Upper lobe of left lung (tissue), 4 donors: ENCODE results near the gene XIRP2.

Experiments used
- EP300 ChIP-seq, 4 donors: sonication (generic); formaldehyde crosslinking; IDR thresholded peaks; one replicate each; pipeline ENCODE4 v1.5.1; 2017; ENCODE audit warnings: antibody characterized with exemption in 4 of 4, control low read depth in 2 of 4
- POLR2A ChIP-seq, 4 donors: fragments of 450-650 bp; IDR thresholded peaks; one replicate each; pipeline ENCODE4 v1.5.1; 2016 to 2017; ENCODE audit warnings: antibody characterized with exemption in 4 of 4, mild to moderate bottlenecking in 2 of 4
- POLR2AphosphoS5 ChIP-seq, 2 donors: sonication (generic); formaldehyde crosslinking; IDR thresholded peaks; one replicate each; pipeline ENCODE4 v1.5.1; 2017; ENCODE audit warnings: antibody characterized with exemption in 2 of 2
- TF ChIP-seq, protein P1 (sequence below), 6 experiments: fragments of 450-650 bp in 4 of 6; fragments of 200-600 bp in 2 of 6; sonication (generic) in 2 of 6; IDR thresholded peaks; one replicate each; pipeline ENCODE4 v1.5.1; 2016 to 2019; ENCODE audit warnings: antibody characterized with exemption in 6 of 6

DNA sequence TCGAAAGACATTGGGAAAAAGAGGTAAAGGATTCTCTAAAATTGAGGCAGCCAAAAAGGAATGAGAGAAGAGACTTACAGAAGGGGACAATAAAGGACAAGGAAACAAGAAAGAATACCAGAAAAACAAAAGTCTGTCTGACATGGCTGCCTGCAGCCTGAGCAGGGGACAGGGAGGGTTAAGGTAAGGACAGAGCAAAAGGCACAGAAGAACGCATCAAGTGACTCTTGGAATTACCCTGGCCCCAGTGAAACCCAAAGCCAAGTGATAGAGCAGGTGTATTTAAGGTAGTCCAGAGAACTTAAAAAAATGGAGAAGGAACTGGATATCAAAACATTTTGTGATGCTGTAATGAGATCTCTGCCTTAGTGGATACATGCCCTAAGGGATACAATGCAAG lies 47.1 kb upstream of the XIRP2 start:
- TF ChIP-seq, protein P1, sequence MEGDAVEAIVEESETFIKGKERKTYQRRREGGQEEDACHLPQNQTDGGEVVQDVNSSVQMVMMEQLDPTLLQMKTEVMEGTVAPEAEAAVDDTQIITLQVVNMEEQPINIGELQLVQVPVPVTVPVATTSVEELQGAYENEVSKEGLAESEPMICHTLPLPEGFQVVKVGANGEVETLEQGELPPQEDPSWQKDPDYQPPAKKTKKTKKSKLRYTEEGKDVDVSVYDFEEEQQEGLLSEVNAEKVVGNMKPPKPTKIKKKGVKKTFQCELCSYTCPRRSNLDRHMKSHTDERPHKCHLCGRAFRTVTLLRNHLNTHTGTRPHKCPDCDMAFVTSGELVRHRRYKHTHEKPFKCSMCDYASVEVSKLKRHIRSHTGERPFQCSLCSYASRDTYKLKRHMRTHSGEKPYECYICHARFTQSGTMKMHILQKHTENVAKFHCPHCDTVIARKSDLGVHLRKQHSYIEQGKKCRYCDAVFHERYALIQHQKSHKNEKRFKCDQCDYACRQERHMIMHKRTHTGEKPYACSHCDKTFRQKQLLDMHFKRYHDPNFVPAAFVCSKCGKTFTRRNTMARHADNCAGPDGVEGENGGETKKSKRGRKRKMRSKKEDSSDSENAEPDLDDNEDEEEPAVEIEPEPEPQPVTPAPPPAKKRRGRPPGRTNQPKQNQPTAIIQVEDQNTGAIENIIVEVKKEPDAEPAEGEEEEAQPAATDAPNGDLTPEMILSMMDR (IDR thresholded peaks at IDR 0.05) = no peak
- TF ChIP-seq POLR2AphosphoS5 (IDR thresholded peaks at IDR 0.05) = no peak
- TF ChIP-seq POLR2A (IDR thresholded peaks at IDR 0.05) = no peak
- no peak for TF ChIP-seq EP300 (IDR thresholded peaks at IDR 0.05)
